SHP77 treated with DMSO at 0.1 percent for 48 hours (cell line): ENCODE data around the gene FILIP1.

ENCODE experiments used
- DNase-seq: peaks from one replicate; lab custom pipeline; 2025; lab: John Stamatoyannopoulos, UW

FILIP1 gene

GRCh38 chr6:75268121-75268987 is 225.2 kb downstream of the FILIP1 start:
- DNase-seq: no peak

- no peak for DNase-seq
Measured at GRCh38 chr6:75267461-75267860, 226.1 kb downstream of the FILIP1 start.

GRCh38 chr6:75266716-75267291 is 226.8 kb downstream of the FILIP1 start:
- no peak for DNase-seq

- no peak for DNase-seq
Measured at GRCh38 chr6:75263401-75263750, 230.2 kb downstream of the FILIP1 start.

- no peak for DNase-seq
Measured at GRCh38 chr6:75262716-75263400, 230.7 kb downstream of the FILIP1 start.

- no peak for DNase-seq
Measured at GRCh38 chr6:75261299-75261698, 232.3 kb downstream of the FILIP1 start.

GRCh38 chr6:75257343-75258087 is 236.1 kb downstream of the FILIP1 start:
- no peak for DNase-seq

- no peak for DNase-seq
Measured at GRCh38 chr6:75250552-75250951, 243.0 kb downstream of the FILIP1 start.

- DNase-seq: no peak
Measured at GRCh38 chr6:75249837-75250236, 243.8 kb downstream of the FILIP1 start.

- no peak for DNase-seq
Measured at GRCh38 chr6:75246386-75246785, 247.2 kb downstream of the FILIP1 start.

GRCh38 chr6:75244063-75244584 is 249.5 kb downstream of the FILIP1 start:
- peak; percentile 30 for DNase-seq

GRCh38 chr6:75243333-75244062 is 250.1 kb downstream of the FILIP1 start, which contains the start of gene COX7A2:
COX7A2 (minus strand) TSS chr6:75243801; CDS start chr6:75243734, 67 bp downstream.
- DNase-seq: peak; percentile 94
